Daoy (cell line): ENCODE data around the gene SMG5. TPM values are rescaled to one million over a fixed set of nuclear protein-coding genes. Genes with fewer than 3 reads are reported as not detected.

Source experiments
- DNase-seq: peaks from one replicate; pipeline ENCODE4 v3.0.0-alpha.2; 2015; ENCODE audit warnings: low read depth
- total RNA-seq: library from RNA; depleted of rRNA; stranded (reverse); fragments of >200 nt; shearing (Covaris generic); gene quantifications from 2 replicates; pipeline ENCODE4 v1.2.3, GENCODE V29; 2014; rRNA removed

Gene SMG5
- total RNA-seq, 1 experiment from 2014 or later, result 59.9 TPM

DNA sequence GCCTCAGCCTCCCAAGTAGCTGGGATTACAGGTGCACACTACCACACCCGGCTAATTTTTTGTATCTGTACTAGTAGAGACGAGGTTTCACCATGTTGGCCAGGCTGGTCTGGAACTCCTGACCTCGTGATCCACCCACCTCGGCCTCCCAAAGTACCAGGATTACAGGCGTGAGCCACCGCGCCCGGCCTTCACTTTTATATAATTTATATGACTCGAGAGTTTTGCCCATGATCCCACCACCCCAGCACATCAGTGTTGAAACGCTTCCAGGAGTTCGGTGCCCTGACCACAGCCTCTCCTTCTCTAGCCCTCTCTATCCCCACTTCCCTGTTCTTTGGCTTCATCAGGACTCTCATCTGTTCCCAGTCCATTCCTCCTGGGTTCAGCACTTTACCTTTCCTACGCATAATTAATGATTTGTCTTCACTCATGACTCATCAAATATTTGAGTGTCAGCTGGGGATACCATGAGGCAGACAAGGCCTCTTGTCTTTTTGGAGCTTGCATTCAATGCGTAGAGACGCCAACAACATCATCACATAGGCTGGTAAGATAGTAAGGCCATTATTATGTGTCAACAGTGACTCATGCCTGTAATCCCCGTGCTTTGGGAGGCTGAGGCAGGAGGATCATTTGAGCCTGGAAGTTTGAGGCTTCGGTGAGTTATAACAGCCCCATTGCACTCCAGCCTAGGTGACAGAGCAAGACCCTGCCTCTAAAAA is 68.4 kb downstream of the SMG5 start:
- peak; percentile 42 for DNase-seq

DNA sequence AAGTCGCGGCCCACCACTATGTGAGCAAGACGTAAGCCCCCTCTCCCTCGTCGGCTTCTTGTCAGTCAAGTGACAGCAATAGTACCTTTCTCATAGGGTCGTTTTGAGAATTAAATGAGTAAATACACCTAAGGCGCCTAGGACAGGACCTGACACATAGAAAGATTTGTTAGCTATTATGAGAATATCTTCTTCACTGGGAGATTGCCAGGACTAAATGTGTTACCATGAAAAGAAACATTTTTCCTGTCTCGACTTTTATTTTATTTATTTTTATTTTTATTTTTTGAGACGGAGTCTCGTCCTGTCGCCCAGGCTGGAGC is 69.0 kb downstream of the SMG5 start:
- no peak for DNase-seq

- peak; percentile 98 for DNase-seq
Observed at GRCh38 chr1:156212833-156213643, 69.6 kb downstream of the SMG5 start, which contains the start of gene PMF1. TSS of gene PMF1 (plus strand) at chr1:156213007. CDS start at chr1:156213016, 9 bp downstream.

GRCh38 chr1:156212130-156212529 is 70.5 kb downstream of the SMG5 start:
- DNase-seq, result no peak

GRCh38 chr1:156211243-156211642 is 71.4 kb downstream of the SMG5 start:
- DNase-seq, result no peak

DNA sequence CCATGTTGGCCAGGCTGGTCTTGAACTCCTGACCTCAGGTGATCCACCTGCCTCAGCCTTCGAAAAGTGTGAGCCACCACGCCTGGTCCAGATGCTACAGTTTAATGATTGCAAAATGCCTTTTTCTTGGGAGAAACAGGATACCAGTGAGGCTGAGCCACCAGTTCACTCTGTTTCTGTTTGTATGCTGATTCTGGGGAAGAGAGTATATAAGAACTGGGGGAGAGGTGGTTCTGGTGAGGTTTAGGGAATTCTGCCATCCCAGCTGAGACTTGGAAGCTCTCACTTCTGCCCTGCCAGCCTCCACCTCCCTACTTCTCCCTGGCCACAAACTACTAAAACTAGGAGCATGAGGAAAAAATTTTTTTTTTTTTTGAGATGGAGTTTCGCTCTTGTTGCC is 77.9 kb downstream of the SMG5 start:
- no peak for DNase-seq

GRCh38 chr1:156203331-156203730 is 79.3 kb downstream of the SMG5 start:
- no peak for DNase-seq

DNA sequence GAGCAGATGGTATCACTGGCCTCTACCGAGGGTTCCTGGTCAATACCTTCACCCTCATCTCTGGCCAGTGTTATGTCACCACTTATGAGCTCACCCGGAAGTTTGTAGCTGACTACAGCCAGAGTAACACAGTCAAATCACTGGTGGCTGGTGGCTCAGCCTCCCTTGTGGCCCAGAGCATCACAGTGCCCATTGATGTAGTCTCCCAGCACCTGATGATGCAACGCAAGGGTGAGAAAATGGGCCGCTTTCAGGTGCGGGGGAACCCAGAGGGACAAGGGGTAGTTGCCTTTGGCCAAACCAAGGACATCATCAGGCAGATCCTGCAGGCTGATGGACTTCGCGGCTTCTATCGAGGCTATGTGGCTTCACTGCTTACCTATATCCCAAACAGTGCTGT is 82.6 kb downstream of the SMG5 start:
- DNase-seq, result no peak

Other genes starting within 250 kb of the SMG5 start
- 22.7 and 28.5 TPM in 2 replicates for gene UBQLN4, start 229.0 kb downstream of the SMG5 start, total RNA-seq
- gene LAMTOR2, start 228.0 kb downstream of the SMG5 start, total RNA-seq, result 29.8 and 53.9 TPM in 2 replicates
- not detected in 2 replicates for gene RAB25, start 221.7 kb downstream of the SMG5 start, total RNA-seq
- gene MEX3A, start 200.4 kb downstream of the SMG5 start, total RNA-seq, result 5.3 and 12.8 TPM in 2 replicates
- 708 and 737 TPM in 2 replicates for gene LMNA, start 168.1 kb downstream of the SMG5 start, total RNA-seq
- 0.29 and 0.68 TPM in 2 replicates for gene SEMA4A, start 129.2 kb downstream of the SMG5 start, total RNA-seq
- 14.0 and 15.1 TPM in 2 replicates for gene SLC25A44, start 88.7 kb downstream of the SMG5 start, total RNA-seq
- 84.6 and 91.3 TPM in 2 replicates for gene PMF1, start 69.8 kb downstream of the SMG5 start, total RNA-seq
- 0.17 TPM in 1 of 2 replicates, not detected in the other for gene BGLAP, start 40.6 kb downstream of the SMG5 start, total RNA-seq
- gene PAQR6, start 34.8 kb downstream of the SMG5 start, total RNA-seq, result 0.11 TPM in 1 of 2 replicates, not detected in the other
- gene TMEM79, start 1.5 kb upstream of the SMG5 start, total RNA-seq, result 3.4 and 3.5 TPM in 2 replicates
- 26.3 and 27.7 TPM in 2 replicates for gene GLMP, start 12.9 kb upstream of the SMG5 start, total RNA-seq
- not detected in 2 replicates for gene VHLL, start 16.5 kb upstream of the SMG5 start, total RNA-seq
- gene CCT3, start 55.5 kb upstream of the SMG5 start, total RNA-seq, result 649 and 676 TPM in 2 replicates
- 2.4 TPM in 1 of 2 replicates, not detected in the other for gene TSACC, start 55.7 kb upstream of the SMG5 start, total RNA-seq
- 0.06 TPM in 1 of 2 replicates, not detected in the other for gene RHBG, start 86.4 kb upstream of the SMG5 start, total RNA-seq
- gene MEF2D, start 217.9 kb upstream of the SMG5 start, total RNA-seq, result 2.5 and 6.1 TPM in 2 replicates